ENCODE data around the gene RREB1. TPM values are rescaled to one million over a fixed set of nuclear protein-coding genes. Genes with fewer than 3 reads are reported as not detected.
"Not testable (repeated sequence)": the region's sequence is repeated elsewhere in the genome, so short reads cannot be mapped to it uniquely, and the experiment has no call there.

Gene RREB1
- total and polyA plus RNA-seq, 10 donors = 3.2 to 72.0 (median 54.6) TPM

DNA sequence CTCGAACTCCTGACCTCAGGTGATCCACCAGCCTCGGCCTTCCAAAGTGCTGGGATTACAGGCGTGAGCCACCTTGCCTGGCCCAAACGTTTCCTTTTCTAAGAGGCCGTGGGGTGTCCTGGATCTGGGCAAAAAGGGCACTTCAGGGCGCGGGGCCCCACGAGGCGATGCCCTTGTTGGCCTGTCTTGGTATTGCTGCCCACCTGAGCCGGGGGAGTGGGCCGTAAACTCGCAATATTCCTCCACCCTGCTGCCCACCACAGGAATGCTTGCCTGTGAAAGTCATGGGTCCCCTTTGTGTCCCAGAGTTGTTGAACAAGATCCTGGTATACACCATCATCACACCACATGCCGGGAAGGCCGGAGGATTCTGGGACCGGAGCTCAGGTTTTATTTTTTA is 156.3 kb downstream of the RREB1 start:
- H3K27me3 ChIP-seq (replicated peaks in 1 of 7) = peaks cover 0 to 3% (median 0%) of the 10 kb centered on the region in 7 donors
- no peak overlapping the region for H3K4me3 ChIP-seq
- WGBS, 5 donors = 93 to 97% (median 96%) methylated on average over 15 of the region's 15 CpGs
- no peak overlapping the region for H3K27ac ChIP-seq
- H3K4me1 ChIP-seq = peaks cover 7 to 68% (median 33%) of the 10 kb centered on the region in 6 donors
- H3K36me3 ChIP-seq = no peaks in the 10 kb centered on the region
- intact Hi-C loops (cut with DNase I; ENCODE audit: low total_unique reads) = no loop called here
- H3K9me3 ChIP-seq = peaks cover 0 to 8% (median 0%) of the 10 kb centered on the region in 8 donors
- TF ChIP-seq POLR2AphosphoS5 (IDR thresholded peaks at IDR 0.05) (no peak), POLR2A (IDR thresholded peaks at IDR 0.05) (no peak), CTCF (IDR thresholded peaks at IDR 0.05 in 8 of 11, conservative IDR thresholded peaks at IDR 0.05 in 3 of 11) (no peak)
- peak; percentile 62 for DNase-seq

- no peak overlapping the region for H3K4me3 ChIP-seq
- DNase-seq = peak; percentile 58
- peaks cover 0 to 8% (median 0%) of the 10 kb centered on the region in 8 donors for H3K9me3 ChIP-seq
- TF ChIP-seq POLR2AphosphoS5 (IDR thresholded peaks at IDR 0.05) = no peak
- no peak for TF ChIP-seq CTCF (IDR thresholded peaks at IDR 0.05 in 8 of 11, conservative IDR thresholded peaks at IDR 0.05 in 3 of 11)
- TF ChIP-seq POLR2A (IDR thresholded peaks at IDR 0.05) = no peak
- H3K4me1 ChIP-seq = peaks cover 7 to 60% (median 33%) of the 10 kb centered on the region in 6 donors
- 87 to 95% (median 92%) methylated on average over 16 to 17 of the region's 17 CpGs for WGBS, 5 donors
- H3K27ac ChIP-seq = no peak overlapping the region
- H3K36me3 ChIP-seq = no peaks in the 10 kb centered on the region
- H3K27me3 ChIP-seq (replicated peaks in 1 of 7) = peaks cover 0 to 3% (median 0%) of the 10 kb centered on the region in 7 donors
- intact Hi-C loops (cut with DNase I; ENCODE audit: low total_unique reads) = no loop called here
Measured at GRCh38 chr6:7264686-7265384, 157.1 kb downstream of the RREB1 start.

GRCh38 chr6:7265385-7265726 is 157.6 kb downstream of the RREB1 start:
- H3K4me1 ChIP-seq = peaks cover 6 to 54% (median 32%) of the 10 kb centered on the region in 6 donors
- H3K27me3 ChIP-seq (replicated peaks in 1 of 7); H3K27ac ChIP-seq; H3K9me3 ChIP-seq; H3K4me3 ChIP-seq; intact Hi-C loops (cut with DNase I; ENCODE audit: low total_unique reads); H3K36me3 ChIP-seq: not testable (repeated sequence)
- 91 to 99% (median 93%) methylated on average over 7 of the region's 7 CpGs for WGBS, 5 donors
- DNase-seq = peak; percentile 41

- Histone ChIP-seq H3K4me1 (peaks cover 0 to 41% (median 14%) of the 10 kb centered on the region in 6 donors), H3K36me3 (no peaks in the 10 kb centered on the region), H3K4me3 (no peak overlapping the region), H3K27me3 (replicated peaks in 1 of 7) (no peaks in the 10 kb centered on the region), H3K27ac (no peak overlapping the region), H3K9me3 (peaks cover 0 to 8% (median 0%) of the 10 kb centered on the region in 8 donors)
- peak; percentile 69 for DNase-seq
- intact Hi-C loops (cut with DNase I; ENCODE audit: low total_unique reads) = no loop called here
- WGBS, 5 donors = 91 to 100% (median 95%) methylated on average over 6 to 8 of the region's 8 CpGs
- TF ChIP-seq CTCF (IDR thresholded peaks at IDR 0.05 in 8 of 11, conservative IDR thresholded peaks at IDR 0.05 in 3 of 11) (no peak), POLR2A (IDR thresholded peaks at IDR 0.05) (no peak), POLR2AphosphoS5 (IDR thresholded peaks at IDR 0.05) (no peak)
Measured at GRCh38 chr6:7267071-7267465, 159.3 kb downstream of the RREB1 start.
